Panc1 (cell line): ENCODE data around the gene GSKIP.

Experiments used
- POLR2AphosphoS5 ChIP-seq: IDR thresholded peaks from 2 replicates; pipeline ENCODE4 v1.6.1; 2012; ENCODE audit warnings: mild to moderate bottlenecking, low read depth, low read length, moderate library complexity
- SIN3A ChIP-seq: IDR thresholded peaks from 2 replicates; pipeline ENCODE4 v1.6.1; 2012; ENCODE audit warnings: low read depth, mild to moderate bottlenecking, low read length, moderate library complexity, borderline replicate concordance; ENCODE audit not compliant: insufficient read depth
- TF ChIP-seq, protein P1 (sequence below): fragments of 450-650 bp; IDR thresholded peaks from 2 replicates; pipeline ENCODE4 v1.5.1; 2017; ENCODE audit warnings: mild to moderate bottlenecking

DNA sequence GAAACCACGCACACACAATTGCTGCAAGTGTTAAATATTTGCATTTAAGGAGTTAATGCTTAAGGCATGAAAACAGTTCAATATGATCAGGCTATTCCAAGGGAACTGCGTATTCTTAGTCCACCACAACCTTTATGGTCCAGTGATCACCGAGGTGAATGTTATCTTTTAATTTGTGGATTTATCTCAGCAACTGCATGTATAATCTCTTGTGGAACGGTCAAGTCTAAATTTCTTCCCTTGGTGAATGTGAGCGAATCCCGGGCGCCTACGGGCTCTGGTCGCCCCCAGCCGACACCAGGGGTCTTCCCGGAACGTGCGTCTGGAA lies 27.6 kb downstream of the GSKIP start:
- TF ChIP-seq POLR2AphosphoS5, result no peak
- no peak for TF ChIP-seq SIN3A
- TF ChIP-seq, protein P1, sequence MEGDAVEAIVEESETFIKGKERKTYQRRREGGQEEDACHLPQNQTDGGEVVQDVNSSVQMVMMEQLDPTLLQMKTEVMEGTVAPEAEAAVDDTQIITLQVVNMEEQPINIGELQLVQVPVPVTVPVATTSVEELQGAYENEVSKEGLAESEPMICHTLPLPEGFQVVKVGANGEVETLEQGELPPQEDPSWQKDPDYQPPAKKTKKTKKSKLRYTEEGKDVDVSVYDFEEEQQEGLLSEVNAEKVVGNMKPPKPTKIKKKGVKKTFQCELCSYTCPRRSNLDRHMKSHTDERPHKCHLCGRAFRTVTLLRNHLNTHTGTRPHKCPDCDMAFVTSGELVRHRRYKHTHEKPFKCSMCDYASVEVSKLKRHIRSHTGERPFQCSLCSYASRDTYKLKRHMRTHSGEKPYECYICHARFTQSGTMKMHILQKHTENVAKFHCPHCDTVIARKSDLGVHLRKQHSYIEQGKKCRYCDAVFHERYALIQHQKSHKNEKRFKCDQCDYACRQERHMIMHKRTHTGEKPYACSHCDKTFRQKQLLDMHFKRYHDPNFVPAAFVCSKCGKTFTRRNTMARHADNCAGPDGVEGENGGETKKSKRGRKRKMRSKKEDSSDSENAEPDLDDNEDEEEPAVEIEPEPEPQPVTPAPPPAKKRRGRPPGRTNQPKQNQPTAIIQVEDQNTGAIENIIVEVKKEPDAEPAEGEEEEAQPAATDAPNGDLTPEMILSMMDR, result no peak
